ENCODE results near the gene MED13L.

Gene MED13L

DNA sequence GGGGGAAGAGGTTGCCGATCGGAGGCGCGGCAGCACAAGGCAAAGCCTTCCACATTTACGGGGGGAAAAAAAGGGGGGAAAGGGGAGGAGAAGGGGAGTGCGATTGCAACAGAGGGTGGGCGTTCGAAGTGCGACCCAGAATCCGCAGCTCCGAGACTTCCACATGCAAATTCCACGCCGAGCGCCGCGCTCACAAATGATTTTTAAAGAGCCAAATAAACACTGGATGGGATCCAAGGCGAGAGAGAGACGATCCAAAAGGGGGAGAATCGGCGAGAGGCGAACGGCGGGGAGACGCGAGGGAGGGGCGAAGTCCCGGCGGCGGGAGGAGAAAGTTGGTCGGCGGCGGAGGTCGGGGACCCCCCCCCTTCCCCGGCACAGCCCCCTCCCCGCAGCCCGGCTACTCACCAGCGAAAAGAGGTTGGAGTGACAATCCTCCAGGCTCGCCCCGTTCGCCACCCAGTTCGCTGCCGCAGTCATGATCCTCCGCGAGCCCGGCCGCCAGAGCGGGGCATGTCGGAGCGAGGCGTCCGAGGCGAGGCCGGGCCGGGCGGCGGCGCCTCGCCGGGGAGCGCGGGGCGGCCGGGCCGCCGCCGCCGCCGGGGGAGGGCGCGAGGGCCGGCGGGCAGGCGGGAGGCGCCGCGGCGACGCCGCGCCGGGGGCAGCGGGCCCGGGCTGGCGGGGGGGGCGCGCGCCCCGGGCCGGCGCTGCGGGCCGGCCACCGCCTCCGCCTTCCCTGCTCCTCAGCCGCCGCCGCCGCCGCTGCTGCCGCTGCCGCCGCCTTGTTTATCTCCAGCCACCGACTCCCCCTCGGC, 634 bp downstream of the MED13L start:
- DNase-seq: peak in 1 of 2 experiments; percentile 34

DNA sequence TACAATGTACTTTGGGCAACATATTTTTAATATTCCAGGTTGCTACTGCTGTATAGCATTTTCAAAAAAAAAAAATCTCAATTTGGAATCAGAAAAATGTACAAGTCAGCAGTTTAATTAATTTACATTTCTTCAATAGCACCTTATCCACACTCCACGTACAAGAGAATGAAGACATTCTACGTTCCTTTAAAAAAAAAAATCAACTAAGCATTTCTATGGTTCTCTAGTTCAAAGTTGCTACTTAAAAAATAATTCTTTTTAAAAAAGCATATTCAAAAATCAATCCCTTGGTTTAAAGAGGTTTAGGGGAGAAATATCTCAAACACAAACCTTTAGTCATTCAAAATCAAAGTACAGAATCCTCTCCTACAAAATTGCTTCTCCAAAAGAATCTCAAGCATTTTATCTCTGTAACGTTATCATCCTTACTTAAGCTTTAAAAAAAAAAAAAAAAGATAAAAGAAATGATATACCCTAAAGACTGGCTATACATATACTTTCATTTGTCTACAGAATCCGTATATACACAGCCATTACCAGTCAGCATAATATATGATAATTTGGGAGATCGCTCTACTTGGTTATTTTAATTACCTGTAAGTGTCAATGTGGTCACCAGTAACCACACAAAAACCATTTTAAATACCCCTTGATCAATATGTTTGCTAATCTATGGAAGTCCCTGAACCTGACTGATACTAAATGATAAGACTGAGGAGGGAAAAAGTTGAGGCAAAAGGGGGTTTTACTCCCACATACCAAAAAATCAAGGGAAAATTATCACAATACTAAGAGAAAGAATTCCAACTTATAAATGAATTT, 2.7 kb downstream of the MED13L start:
- DNase-seq: no peak

DNA sequence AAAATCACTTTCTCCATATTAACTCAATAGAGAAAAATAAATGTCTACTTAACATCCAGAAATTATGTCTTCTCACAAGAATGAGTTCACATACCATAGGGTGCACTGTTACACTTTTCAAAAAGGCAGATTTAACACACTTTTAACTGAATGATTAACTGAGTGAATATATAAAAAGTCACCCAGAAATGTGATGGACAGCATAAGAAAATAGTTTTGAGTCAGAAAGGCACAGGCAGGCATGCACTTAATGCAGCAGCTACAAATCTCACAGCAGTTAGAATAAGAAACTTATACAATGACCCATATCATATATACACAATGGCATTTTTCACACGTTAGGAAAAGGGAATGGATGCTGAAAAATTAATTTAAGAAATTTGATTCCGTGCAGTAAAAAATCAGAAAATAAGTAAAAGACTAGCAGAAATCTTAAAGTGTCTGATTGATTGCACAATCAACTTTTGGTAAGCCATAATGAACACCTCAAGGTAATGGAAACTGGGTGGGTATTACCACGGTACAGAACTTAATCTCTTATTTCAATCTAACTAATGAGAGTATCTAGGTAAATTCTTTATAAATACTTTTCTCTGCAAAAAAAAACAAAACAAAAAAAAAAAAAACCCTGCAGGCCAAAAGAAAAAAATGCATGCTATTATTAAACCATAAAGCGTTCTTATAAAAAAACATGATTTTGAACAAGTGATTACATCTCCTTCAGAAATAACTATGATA, 3.5 kb downstream of the MED13L start:
- DNase-seq: no peak

DNA sequence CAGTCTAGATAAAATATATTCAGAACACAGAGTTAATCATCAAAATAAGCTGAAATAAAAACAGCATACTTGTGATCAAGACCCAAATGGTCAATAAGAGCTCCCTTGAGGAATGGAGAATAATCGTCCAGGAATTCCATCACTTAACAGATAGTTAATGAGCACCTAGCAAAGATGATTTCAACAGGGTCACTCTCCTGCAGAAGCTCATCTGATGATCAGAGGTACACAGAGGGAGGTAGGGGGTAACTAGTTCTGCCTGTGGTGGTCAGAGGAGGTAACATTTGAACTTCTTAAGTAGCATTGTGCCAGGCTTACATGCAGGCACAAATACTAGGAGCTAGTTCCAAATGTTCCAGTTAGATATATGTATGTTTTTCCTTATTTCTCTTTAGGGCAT, 9.5 kb downstream of the MED13L start:
- DNase-seq: no peak

DNA sequence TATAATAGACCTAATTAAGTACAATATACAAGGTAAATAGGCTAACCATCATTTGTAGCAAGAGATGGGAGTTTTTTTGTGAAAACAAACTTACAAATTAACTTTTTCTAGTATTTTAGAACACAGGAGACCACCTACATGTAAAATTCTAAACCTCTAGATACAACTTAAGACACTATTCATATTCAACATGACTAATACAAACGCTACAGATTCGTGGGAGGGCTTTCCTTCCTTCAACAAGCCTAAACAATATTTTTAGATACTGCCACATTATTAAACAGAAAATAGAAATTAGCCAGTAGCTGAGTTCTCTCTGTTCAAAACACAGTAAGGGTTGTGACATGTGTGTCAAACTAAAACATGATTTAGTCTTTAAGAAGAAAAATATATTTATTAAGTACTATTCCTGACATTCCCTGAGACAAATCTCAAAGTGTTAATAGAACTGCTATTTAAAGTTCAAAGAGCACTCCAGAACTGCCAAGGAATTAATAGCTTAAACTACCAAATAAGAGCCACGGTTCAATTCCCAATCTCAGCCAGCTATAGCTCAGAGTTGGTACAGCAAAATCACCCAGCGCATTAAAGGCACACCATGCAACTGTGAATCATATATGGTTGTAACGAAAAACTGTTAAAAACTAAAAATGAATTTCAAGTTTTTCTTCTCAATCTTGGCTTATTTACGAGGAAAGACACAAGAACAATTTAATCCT, 10.7 kb downstream of the MED13L start:
- DNase-seq: no peak

DNA sequence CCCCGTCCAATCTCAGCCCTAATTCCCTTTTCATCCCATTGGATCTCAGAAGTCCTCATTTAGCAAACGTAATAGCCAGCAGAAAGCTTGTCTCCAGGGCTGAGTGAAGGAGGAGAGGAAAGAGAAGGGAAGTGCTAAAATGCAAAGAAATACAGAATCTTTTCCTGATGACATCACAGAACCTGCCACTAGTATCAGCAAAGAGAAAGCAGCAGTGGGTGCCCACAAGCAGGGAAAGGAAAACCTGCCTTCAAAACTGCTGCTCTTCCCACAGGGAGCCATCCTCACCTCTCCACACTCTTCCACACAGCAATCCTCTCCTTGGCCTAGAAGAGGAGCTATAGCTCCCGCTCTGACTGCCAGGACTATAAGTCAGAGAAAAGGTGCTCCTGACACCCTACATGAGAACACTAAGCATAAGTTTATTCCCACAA, 11.3 kb downstream of the MED13L start:
- no peak for DNase-seq

DNA sequence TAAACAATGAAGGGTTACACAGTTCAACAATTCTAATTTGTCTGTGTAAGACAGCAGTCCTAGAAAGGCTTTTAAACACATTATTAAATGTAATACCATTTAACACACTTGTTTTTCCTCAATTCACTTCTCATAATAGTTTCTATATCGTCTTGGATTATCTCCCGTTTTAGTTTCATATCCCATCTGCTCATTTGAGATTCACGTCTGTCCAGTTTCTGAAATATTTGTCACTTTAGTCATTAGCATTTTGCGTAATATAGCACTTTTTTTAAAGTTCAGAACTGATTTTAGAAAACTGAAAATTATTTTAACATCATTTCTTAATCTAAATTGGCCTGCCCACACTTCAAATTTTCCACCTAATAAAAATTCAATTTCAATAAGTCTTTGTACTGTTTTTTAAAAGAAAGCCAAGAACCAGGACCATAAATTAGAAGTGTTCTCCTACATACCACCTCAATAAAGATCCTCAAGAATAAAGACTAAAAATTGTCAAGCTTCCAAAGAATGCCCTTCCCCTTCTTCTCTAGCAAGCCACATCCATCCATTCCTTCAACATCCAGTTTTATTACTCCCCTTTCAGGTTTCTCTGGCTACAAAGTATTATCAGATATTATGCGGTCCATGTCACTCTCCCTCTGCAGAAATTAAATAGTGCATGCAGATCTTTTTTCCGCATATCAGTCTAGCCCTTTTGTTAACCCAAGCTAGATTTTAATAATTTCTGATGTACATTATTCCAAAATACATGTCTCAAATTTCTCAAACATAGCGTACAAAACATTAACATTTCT, 11.9 kb downstream of the MED13L start:
- no peak for DNase-seq

DNA sequence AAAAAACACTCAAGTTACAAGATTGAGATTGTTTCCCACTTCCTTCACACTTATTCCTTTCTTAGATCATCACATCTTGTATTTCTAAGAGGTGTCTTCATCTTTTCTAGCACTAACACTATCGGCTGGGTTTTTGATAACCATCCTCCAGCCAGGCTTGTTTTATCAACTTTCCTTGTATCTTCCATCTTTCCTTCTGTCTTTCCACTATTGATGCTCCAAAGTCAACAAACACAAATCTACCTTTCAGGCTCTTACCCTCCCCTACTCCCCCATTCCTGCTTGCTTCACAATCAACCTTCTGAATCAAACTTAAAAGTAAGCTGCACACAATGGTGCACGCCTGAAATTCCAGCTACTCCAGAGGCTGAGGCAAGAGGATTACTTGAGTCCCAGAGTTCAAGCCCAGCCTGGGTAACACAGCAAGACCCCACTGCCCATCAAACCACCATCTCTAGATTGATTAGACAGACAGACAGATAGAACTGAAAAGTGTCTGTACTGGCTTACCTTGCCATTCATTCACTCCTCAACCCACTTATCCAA, 12.9 kb downstream of the MED13L start:
- no peak for DNase-seq

DNA sequence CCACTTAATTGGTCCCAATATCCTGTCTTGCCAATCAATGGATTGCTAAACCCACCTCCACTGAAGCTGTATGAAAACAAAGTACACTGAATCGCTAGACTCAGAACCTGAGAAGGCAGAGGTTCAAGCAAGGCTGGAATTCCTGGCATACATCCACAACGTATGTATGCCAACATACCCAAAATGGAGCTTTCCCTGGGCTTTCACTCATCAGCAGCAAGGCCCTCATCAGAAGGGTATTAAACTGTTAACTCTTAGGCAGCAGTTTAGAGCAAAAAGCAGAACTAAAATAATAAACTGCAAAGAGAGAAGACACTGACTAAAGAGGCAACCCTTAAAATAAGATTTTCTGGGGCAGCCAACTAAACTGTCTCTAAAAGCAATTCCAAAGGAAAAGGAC, 13.6 kb downstream of the MED13L start:
- no peak for DNase-seq

DNA sequence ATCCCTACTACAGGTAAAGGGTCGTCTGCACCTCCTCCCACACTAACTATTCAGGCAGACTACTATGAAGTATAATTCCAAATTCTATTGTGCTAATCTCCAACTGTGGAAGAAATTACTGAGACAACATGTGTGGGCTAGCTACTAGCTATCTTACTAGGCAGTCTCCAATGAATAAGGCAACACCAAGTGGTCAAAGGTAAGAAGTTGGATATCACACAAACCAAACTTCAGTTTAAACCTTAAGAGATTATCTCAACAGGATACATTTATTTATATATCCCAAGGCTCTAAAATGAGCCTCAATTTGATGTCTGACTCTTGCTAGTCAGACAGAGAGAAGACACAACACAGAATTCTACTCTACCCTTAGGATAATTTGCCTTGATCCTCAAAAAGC, 14.1 kb downstream of the MED13L start:
- DNase-seq: no peak

DNA sequence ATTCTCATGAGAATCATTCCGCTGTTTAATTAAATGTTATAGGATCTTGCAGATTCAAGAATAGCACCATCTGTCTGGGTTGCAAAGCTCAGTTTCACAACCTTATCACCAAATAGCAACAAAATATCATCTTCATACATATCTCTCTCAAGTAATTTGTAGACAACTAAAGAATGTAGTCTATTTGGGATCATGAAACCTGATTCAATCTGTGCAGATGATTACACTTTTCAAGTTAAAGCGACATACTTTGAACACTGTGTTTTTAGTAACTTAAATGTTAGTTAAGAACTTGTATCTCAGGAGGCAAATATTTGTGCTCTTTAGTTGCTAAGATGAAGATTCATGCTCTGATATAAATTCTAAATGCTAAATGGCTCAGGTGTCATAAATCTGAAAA, 14.8 kb downstream of the MED13L start:
- DNase-seq: no peak

DNA sequence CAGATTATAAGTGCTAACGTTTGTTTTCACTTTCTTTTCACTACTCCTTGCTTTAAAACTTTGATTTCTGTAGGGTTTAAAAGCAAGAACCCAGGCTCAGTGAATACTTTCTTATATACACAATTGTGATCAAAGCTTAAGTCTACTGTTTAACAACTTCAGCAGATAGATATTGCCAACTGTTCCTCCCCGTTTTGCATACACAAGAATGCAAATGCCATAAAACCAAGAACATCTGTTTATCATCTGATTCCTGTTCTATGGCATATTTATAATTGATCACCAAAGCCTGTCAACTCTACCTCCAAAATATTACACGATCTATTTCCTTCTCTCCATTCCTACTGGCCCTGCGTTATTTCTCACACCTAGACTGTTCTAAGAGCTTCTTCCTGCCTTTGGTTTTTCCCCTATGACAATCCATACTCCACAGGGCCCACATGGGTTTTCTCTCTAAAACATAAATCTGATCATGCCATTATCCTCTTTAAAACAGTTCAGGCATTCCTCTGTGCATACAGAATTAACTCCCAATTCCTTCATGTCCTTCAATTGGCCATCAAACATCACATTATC, 15.9 kb downstream of the MED13L start:
- no peak for DNase-seq

DNA sequence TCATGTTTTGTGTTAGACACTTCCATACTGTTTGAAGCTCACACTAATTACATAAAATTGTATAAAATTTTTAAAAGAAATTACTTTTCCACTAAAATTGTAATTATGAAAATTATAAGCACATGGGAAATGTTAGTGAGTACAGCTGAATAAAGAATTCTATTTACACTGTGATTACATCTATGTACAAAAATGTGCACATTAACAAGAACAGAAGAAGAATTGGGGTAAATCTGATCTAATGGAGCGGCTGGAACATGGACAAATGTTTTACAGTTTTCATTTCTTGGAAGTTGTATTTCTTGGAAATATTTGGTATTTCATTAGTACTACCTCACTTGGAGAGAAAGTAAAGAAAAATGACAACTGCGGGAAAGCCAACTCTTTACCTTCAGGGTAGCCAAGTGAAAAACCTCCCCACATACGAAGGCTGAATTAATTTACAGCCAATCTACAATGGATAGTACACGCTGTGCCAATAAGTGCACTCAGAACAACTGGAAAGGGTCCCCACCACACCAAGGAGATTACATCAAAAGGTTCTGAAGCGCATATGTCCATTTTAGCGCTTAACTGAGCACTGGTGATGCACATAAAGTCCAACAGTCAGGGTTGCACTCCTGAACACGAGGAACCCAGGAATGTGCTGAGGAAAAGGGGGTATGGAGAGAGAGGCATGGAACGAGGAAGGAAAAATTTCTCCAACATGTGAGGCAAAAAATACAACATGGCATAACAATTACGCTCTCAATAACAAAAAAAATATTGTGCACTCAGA, 17.5 kb downstream of the MED13L start:
- DNase-seq: no peak

DNA sequence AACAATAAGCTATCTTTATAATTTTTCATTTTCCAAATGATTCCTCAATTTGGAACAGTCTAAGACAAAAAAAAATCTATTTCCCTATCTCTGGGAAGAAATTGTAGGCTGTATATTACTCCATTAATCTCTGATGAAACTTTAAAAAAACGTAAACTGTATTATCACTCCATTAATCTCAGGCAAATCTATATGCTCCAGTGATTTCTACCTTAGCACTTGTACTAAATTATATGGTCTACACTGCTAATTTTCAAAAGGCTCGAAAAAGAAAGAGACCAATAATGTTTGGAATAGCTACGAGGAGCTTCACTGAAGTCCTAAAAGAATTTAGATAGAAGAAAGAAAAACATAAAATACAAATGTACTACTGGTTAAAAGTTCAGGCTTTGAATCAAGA, 19.7 kb downstream of the MED13L start:
- DNase-seq: no peak

DNA sequence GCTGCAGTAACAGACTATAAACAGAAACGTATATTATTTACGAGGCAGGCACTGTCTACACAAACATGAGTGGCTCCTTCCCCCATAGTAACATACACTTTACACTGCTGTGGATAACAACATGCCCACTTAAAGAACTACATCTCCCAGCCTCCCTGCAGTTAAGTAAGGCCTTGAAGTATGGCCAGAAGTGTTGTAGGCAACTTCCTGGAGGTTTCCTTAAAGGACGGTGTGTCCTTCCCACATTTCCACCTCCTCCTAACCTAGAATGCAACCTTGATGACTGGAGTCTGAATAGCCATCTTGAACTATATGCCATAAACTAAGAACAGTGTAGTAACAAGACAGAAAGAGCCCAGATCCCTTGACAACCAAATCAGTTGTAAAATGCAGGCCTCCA, 20.3 kb downstream of the MED13L start:
- DNase-seq: no peak

DNA sequence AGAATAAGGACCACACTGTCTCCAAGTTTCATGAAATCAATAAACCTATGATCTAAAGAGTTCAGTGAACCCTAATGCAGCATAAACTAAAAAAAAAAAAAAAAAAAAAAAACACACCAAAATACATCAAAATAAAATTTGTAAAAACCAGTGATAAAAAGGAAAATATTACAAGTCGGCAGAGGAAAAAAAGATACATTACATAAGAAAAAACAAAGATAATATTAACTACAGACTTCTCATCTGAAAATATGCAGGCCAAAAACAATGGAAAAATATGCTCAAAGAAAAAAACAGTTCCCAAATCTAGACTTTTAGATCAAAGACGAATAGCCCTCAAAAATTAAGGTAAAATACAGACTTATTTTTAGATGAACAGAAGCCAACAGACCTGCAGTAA, 27.6 kb downstream of the MED13L start:
- no peak for DNase-seq

DNA sequence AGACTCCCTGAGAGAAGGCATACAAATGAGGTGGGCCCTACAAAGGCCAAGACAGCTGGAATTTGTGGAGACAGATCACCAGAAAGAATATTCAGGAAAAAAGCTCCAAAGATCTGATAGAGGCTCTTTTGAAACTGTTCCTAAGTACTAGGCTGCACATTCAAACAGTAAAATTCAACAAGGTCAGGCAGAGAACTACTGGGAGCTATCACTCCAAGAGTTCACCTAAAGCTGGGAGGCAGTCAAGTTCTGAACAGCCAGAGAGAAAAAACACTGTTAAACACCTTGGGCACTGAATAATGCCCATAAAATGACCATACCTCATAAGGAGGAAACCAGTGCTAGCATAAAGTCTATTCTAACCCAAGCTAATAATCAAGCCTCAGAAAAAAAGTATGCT, 28.6 kb downstream of the MED13L start:
- DNase-seq: no peak

DNA sequence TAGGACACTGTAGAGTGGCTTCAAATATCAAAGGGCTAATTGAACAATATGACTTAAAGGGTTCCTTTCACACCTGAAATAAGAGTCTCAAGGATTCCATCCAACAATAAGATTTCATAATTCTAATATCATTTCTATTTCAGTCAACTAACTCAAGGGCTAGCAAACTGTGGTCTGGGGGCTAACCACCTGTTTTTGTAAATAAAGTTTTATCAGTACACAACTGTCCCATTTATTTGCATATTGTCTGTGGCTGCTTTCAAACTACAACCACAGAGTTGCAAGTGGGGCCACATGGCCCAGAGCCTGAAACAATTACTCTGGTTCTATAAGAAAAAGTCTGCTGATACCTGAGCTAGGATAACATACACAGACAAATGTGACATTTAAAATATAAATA, 29.1 kb downstream of the MED13L start:
- DNase-seq: no peak

DNA sequence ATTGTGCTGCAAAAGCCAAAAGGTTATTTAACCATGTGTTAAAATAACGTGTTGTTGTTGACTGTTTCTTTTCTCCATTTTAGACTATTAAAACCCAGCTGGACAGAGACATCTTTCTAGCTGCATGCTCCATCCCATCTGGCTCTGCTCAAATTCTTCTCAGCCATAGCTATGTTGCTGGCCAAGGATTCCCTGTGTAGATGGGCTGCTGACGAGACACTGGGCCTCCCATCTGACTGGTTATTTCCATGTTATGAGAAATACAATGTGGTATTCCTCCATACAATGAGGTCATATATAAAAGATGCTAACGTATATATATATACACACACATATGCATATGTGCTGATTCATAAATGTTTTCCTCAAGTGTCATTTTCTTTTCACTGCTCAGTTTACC, 30.1 kb downstream of the MED13L start:
- DNase-seq: no peak

DNA sequence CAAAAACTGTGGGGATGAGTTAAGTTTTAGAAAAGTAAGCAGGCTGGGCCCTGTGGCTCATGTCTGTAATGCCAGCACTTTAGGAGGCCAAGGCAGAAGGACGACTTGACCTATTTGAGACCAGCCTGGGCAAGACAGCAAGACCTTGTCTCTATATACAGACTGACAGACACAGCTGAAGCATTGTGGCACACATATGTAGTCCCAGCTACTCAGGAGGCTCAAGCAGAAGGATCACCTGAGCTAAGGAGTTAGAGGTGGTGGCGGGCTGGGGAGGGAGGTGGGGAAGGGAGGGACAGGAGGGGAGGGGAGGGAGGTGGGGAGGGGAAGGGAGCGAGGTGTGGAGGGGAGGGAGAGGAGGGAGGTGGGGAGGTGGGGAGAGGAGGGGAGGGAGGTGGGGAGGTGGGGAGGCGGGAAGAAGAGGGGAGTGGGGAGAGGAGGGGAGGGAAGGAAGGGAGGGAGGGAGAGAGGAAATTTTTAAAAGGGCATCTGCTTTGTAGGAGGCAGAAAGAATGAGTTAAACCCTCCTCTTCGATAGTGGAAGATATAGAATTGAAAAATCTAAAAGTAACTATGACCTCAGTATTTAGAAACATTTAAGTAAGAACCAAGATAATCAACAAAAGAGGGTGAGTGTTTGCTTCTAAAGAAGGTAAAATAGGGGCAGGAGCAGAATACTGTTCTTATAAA, 30.9 kb downstream of the MED13L start:
- no peak for DNase-seq

Measured in SW 1271 (cell line).